ENCODE results near the gene GLYATL1B.
"Not testable (repeated sequence)": the region's sequence is repeated elsewhere in the genome, so short reads cannot be mapped to it uniquely, and the experiment has no call there.

The GLYATL1B gene

GRCh38 chr11:59106363-59107336 is 20.5 kb downstream of the GLYATL1B start, which contains the start of gene FAM111B:
Gene FAM111B (plus strand): TSS chr11:59107237. CDS start chr11:59109626, 2,389 bp downstream.
- Mint-ChIP-seq H3K27ac (peak within 1 kb of the TSS; percentile 55 to 69), H3K9me3 (no peaks in the 10 kb centered on the region), H3K27me3 (peaks cover 10 to 16% of the 10 kb centered on the region in 2 donors), H3K4me1 (ENCODE audit: low read depth in 2 of 2) (peaks cover 29 to 35% of the 10 kb centered on the region in 2 donors), H3K36me3 (ENCODE audit: insufficient read depth) (no peaks in the 10 kb centered on the region), H3K4me3 (peak within 1 kb of the TSS; percentile 88 to 90)
- peak; percentile 86 for ATAC-seq (replicated peaks)
- DNase-seq, result peak; percentile 32 to 44 (median 35)

- H3K9me3 Mint-ChIP-seq; H3K36me3 Mint-ChIP-seq (ENCODE audit: insufficient read depth); DNase-seq: not testable (repeated sequence)
- H3K4me3 Mint-ChIP-seq, result peak overlapping the region; percentile 88 to 90
- peak overlapping the region in 1 of 2 donors; percentile 55 for H3K27ac Mint-ChIP-seq
- ATAC-seq (replicated peaks), result peak; percentile 11
- peaks cover 6 to 10% of the 10 kb centered on the region in 2 donors for H3K27me3 Mint-ChIP-seq
- peaks cover 23 to 32% of the 10 kb centered on the region in 2 donors for H3K4me1 Mint-ChIP-seq (ENCODE audit: low read depth in 2 of 2)
Measured at GRCh38 chr11:59107721-59108120, 21.6 kb downstream of the GLYATL1B start.

GRCh38 chr11:59112494-59112893 is 26.4 kb downstream of the GLYATL1B start:
- no peaks in the 10 kb centered on the region for H3K36me3 Mint-ChIP-seq (ENCODE audit: insufficient read depth)
- H3K9me3 Mint-ChIP-seq, result no peaks in the 10 kb centered on the region
- ATAC-seq (replicated peaks) (no peak), DNase-seq (no peak)
- H3K4me1 Mint-ChIP-seq (ENCODE audit: low read depth in 2 of 2), result peaks cover 10% of the 10 kb centered on the region in 2 donors
- no peaks in the 10 kb centered on the region for H3K27me3 Mint-ChIP-seq
- no peak overlapping the region for H3K4me3 Mint-ChIP-seq
- no peak overlapping the region for H3K27ac Mint-ChIP-seq

- Mint-ChIP-seq H3K36me3 (ENCODE audit: insufficient read depth) (no peaks in the 10 kb centered on the region), H3K4me3 (no peak overlapping the region), H3K27me3 (no peaks in the 10 kb centered on the region), H3K27ac (no peak overlapping the region), H3K9me3 (no peaks in the 10 kb centered on the region), H3K4me1 (ENCODE audit: low read depth in 2 of 2) (no peaks in the 10 kb centered on the region)
- ATAC-seq (replicated peaks), result no peak
- no peak for DNase-seq
Measured at GRCh38 chr11:59114344-59114743, 28.2 kb downstream of the GLYATL1B start.

GRCh38 chr11:59115553-59115952 is 29.4 kb downstream of the GLYATL1B start:
- H3K27me3 Mint-ChIP-seq, result no peaks in the 10 kb centered on the region
- H3K4me1 Mint-ChIP-seq (ENCODE audit: low read depth in 2 of 2), result no peaks in the 10 kb centered on the region
- H3K9me3 Mint-ChIP-seq, result no peaks in the 10 kb centered on the region
- ATAC-seq (replicated peaks), result no peak
- DNase-seq, result no peak
- no peak overlapping the region for H3K4me3 Mint-ChIP-seq
- H3K27ac Mint-ChIP-seq, result no peak overlapping the region
- H3K36me3 Mint-ChIP-seq (ENCODE audit: insufficient read depth), result no peaks in the 10 kb centered on the region

- Mint-ChIP-seq H3K27me3 (no peaks in the 10 kb centered on the region), H3K9me3 (no peaks in the 10 kb centered on the region), H3K4me3 (no peak overlapping the region), H3K36me3 (ENCODE audit: insufficient read depth) (no peaks in the 10 kb centered on the region), H3K27ac (no peak overlapping the region), H3K4me1 (ENCODE audit: low read depth in 2 of 2) (no peaks in the 10 kb centered on the region)
- ATAC-seq (replicated peaks), result no peak
- DNase-seq, result no peak
Measured at GRCh38 chr11:59117774-59118173, 31.7 kb downstream of the GLYATL1B start.

GRCh38 chr11:59119826-59120225 is 33.7 kb downstream of the GLYATL1B start:
- no peak overlapping the region for H3K4me3 Mint-ChIP-seq
- no peak overlapping the region for H3K27ac Mint-ChIP-seq

GRCh38 chr11:59135648-59136461 is 49.7 kb downstream of the GLYATL1B start:
- peak; percentile 88 to 93 (median 90) for DNase-seq
- H3K27me3 Mint-ChIP-seq, result no peaks in the 10 kb centered on the region
- ATAC-seq (replicated peaks), result peak; percentile 100
- H3K4me1 Mint-ChIP-seq (ENCODE audit: low read depth in 2 of 2), result peaks cover 5 to 9% of the 10 kb centered on the region in 2 donors
- H3K36me3 Mint-ChIP-seq (ENCODE audit: insufficient read depth), result peaks cover 7% of the 10 kb centered on the region
- H3K4me3 Mint-ChIP-seq, result peak overlapping the region; percentile 32 to 34
- H3K9me3 Mint-ChIP-seq, result no peaks in the 10 kb centered on the region
- H3K27ac Mint-ChIP-seq, result peak overlapping the region; percentile 3 to 9

More at GRCh38 chr11:59119826-59120225, 33.7 kb downstream of the GLYATL1B start:
- no peak for ATAC-seq (replicated peaks)
- Mint-ChIP-seq H3K9me3 (no peaks in the 10 kb centered on the region), H3K36me3 (ENCODE audit: insufficient read depth) (no peaks in the 10 kb centered on the region), H3K4me1 (ENCODE audit: low read depth in 2 of 2) (no peaks in the 10 kb centered on the region), H3K27me3 (no peaks in the 10 kb centered on the region)
- no peak for DNase-seq

- H3K36me3 Mint-ChIP-seq (ENCODE audit: insufficient read depth); H3K4me3 Mint-ChIP-seq; H3K27me3 Mint-ChIP-seq; DNase-seq; ATAC-seq (replicated peaks); H3K9me3 Mint-ChIP-seq: not testable (repeated sequence)
- Mint-ChIP-seq H3K27ac (peak overlapping the region in 1 of 2 donors; percentile 53), H3K4me1 (ENCODE audit: low read depth in 2 of 2) (peaks cover 6 to 15% of the 10 kb centered on the region in 2 donors)
Measured at GRCh38 chr11:59136551-59136950, 50.4 kb downstream of the GLYATL1B start.

- Mint-ChIP-seq H3K27ac (peak overlapping the region in 1 of 2 donors; percentile 53), H3K9me3 (no peaks in the 10 kb centered on the region), H3K36me3 (ENCODE audit: insufficient read depth) (peaks cover 11% of the 10 kb centered on the region), H3K4me3 (no peak overlapping the region), H3K27me3 (no peaks in the 10 kb centered on the region), H3K4me1 (ENCODE audit: low read depth in 2 of 2) (peaks cover 10 to 21% of the 10 kb centered on the region in 2 donors)
- DNase-seq, result no peak
- no peak for ATAC-seq (replicated peaks)
Measured at GRCh38 chr11:59137190-59137589, 51.1 kb downstream of the GLYATL1B start.

- peaks cover 16% of the 10 kb centered on the region for H3K36me3 Mint-ChIP-seq (ENCODE audit: insufficient read depth)
- ATAC-seq (replicated peaks) (no peak), DNase-seq (no peak)
- H3K27ac Mint-ChIP-seq, result no peak overlapping the region
- H3K9me3 Mint-ChIP-seq, result no peaks in the 10 kb centered on the region
- peaks cover 23 to 33% of the 10 kb centered on the region in 2 donors for H3K4me1 Mint-ChIP-seq (ENCODE audit: low read depth in 2 of 2)
- H3K27me3 Mint-ChIP-seq, result no peaks in the 10 kb centered on the region
- no peak overlapping the region for H3K4me3 Mint-ChIP-seq
Measured at GRCh38 chr11:59138643-59139042, 52.5 kb downstream of the GLYATL1B start.

GRCh38 chr11:59141191-59141590 is 55.1 kb downstream of the GLYATL1B start:
- ATAC-seq (replicated peaks), result no peak
- H3K36me3 Mint-ChIP-seq (ENCODE audit: insufficient read depth), result peaks cover 34% of the 10 kb centered on the region

More at GRCh38 chr11:59141191-59141590, 55.1 kb downstream of the GLYATL1B start:
- Mint-ChIP-seq H3K9me3 (no peaks in the 10 kb centered on the region), H3K4me1 (ENCODE audit: low read depth in 2 of 2) (peaks cover 40 to 46% of the 10 kb centered on the region in 2 donors), H3K4me3 (peak overlapping the region; percentile 95 to 96), H3K27ac (peak overlapping the region; percentile 97 to 98), H3K27me3 (no peaks in the 10 kb centered on the region)
- no peak for DNase-seq
